GM12878 (cell line): ENCODE measurements around the gene PRKCZ. TPM values are rescaled to one million over a fixed set of nuclear protein-coding genes. Genes with fewer than 3 reads are reported as not detected.

Experiments used
- ATAC-seq: fragments of 200-7000 bp; cut with Tn5 transposase; 3 replicates; pipeline ENCODE4 v1.9.1; 2020; ENCODE audit warnings: mild to moderate bottlenecking, moderate library complexity
- BruUV-seq: library from RNA; stranded (reverse); fragments of 400-500 nt; replicated peaks from 2 replicates; lab custom pipeline; 2021; lab: Mats Ljungman, UMichigan
- CTCF ChIA-PET: fragments of 300-600 bp; sonication (Branson Sonifier 250); formaldehyde crosslinking; extraction: SDS; loops from one replicate; lab custom pipeline; 2021; ENCODE audit warnings: inconsistent platforms; lab: Yijun Ruan, JAX
- POLR2A ChIA-PET: fragments of 350-600 bp; formaldehyde crosslinking; extraction: SDS; loops from one replicate; lab custom pipeline; 2021; ENCODE audit warnings: inconsistent platforms; lab: Charles Lee
- RAD21 ChIA-PET: fragments of 300-600 bp; sonication (Branson Sonifier 250); formaldehyde crosslinking; loops from one replicate; lab custom pipeline; 2023; ENCODE audit warnings: antibody characterized with exemption; ENCODE audit not compliant: unreplicated experiment; lab: Charles Lee
- SMC1A ChIA-PET: fragments of 300-600 bp; sonication (Branson Sonifier 250); formaldehyde crosslinking; loops from one replicate; lab custom pipeline; 2023; ENCODE audit not compliant: unreplicated experiment, uncharacterized antibody; lab: Charles Lee
- DNase-seq: peaks from one replicate; pipeline ENCODE4 v3.0.0-alpha.2; 2011; ENCODE audit warnings: low read depth, low spot score
- FAIRE-seq: peaks from 3 replicates; lab custom pipeline; 2011; peaks lifted over from hg19 to GRCh38; lab: Jason Lieb, UNC
- H2AFZ ChIP-seq: 2 replicates; pipeline ENCODE4 v1.6.0; 2011; ENCODE audit warnings: low read depth, low read length, control low read depth; ENCODE audit not compliant: control insufficient read depth
- H3K27ac ChIP-seq: 2 replicates; pipeline ENCODE4 v1.5.1; 2011; ENCODE audit warnings: control low read depth; ENCODE audit not compliant: control insufficient read depth, insufficient read depth
- H3K27me3 ChIP-seq, 2 experiments: replicated peaks in 1 of 2; 2 replicates each; pipeline versions ENCODE4 v1.6.0 to v1.6.1; 2011; ENCODE audit warnings: low read length in 1 of 2; ENCODE audit not compliant: control insufficient read depth in 2 of 2, insufficient read depth in 2 of 2
- H3K36me3 ChIP-seq, 2 experiments: 2 replicates each; pipeline ENCODE4 v1.5.1; 2011; ENCODE audit warnings: low read length in 1 of 2; ENCODE audit not compliant: control insufficient read depth in 2 of 2, insufficient read depth in 2 of 2
- H3K4me1 ChIP-seq: 2 replicates; pipeline ENCODE4 v1.6.1; 2011; ENCODE audit warnings: mild to moderate bottlenecking, low read length, moderate library complexity, mixed read lengths; ENCODE audit not compliant: control insufficient read depth, insufficient read depth
- H3K4me2 ChIP-seq: 2 replicates; pipeline ENCODE4 v1.6.0; 2011; ENCODE audit warnings: control low read depth; ENCODE audit not compliant: control insufficient read depth, insufficient read depth
- H3K4me3 ChIP-seq: fragments of 200-600 bp; sonication (generic); 2 replicates; pipeline ENCODE4 v1.5.1; 2016
- H3K79me2 ChIP-seq: 2 replicates; pipeline ENCODE4 v1.6.0; 2011; ENCODE audit warnings: low read length; ENCODE audit not compliant: control insufficient read depth, insufficient read depth
- H3K9ac ChIP-seq: 2 replicates; pipeline ENCODE4 v1.8.0; 2011; ENCODE audit warnings: low read length, control low read depth, mixed read lengths; ENCODE audit not compliant: control insufficient read depth, insufficient read depth
- H3K9me3 ChIP-seq: replicated peaks from 3 replicates; pipeline ENCODE4 v1.5.1; 2011; ENCODE audit warnings: mild to moderate bottlenecking, low read length; ENCODE audit not compliant: control insufficient read depth, insufficient read depth
- H4K20me1 ChIP-seq: 2 replicates; pipeline ENCODE4 v1.6.0; 2011; ENCODE audit not compliant: control insufficient read depth, insufficient read depth
- BCL11A ChIP-seq: IDR thresholded peaks from 2 replicates; pipeline ENCODE4 v1.6.1; 2011; ENCODE audit warnings: low read depth, low read length
- BMI1 ChIP-seq: fragments of 450-650 bp; IDR thresholded peaks from 2 replicates; pipeline ENCODE4 v1.6.1; 2016; ENCODE audit warnings: mild to moderate bottlenecking, moderate library complexity, borderline replicate concordance
- ETV6 ChIP-seq, 2 experiments: fragments of 450-650 bp in 1 of 2; IDR thresholded peaks in 1 of 2; conservative IDR thresholded peaks in 1 of 2; 2 replicates each; pipeline ENCODE4 v1.6.1; 2014; ENCODE audit warnings: antibody characterized with exemption in 1 of 2, borderline replicate concordance in 1 of 2, low read depth in 1 of 2, mild to moderate bottlenecking in 1 of 2, moderate library complexity in 1 of 2
- IKZF2 ChIP-seq, 2 experiments: fragments of 450-650 bp; IDR thresholded peaks; 2 replicates each; pipeline ENCODE4 v1.6.1; 2017; ENCODE audit warnings: mild to moderate bottlenecking in 2 of 2, moderate library complexity in 2 of 2
- MTA3 ChIP-seq: IDR thresholded peaks from 2 replicates; pipeline ENCODE4 v1.6.1; 2012; ENCODE audit warnings: low read length, inconsistent platforms, borderline replicate concordance
- MXI1 ChIP-seq: fragments of 150-350 bp; IDR thresholded peaks from 2 replicates; pipeline ENCODE4 v1.6.1; 2011; ENCODE audit warnings: low read depth, mild to moderate bottlenecking, inconsistent platforms, low read length, improper control_type of control experiment
- RB1 ChIP-seq: fragments of 450-650 bp; formaldehyde crosslinking; IDR thresholded peaks from 2 replicates; pipeline ENCODE4 v1.6.1; 2017; ENCODE audit warnings: mild to moderate bottlenecking, borderline replicate concordance
- SIN3A ChIP-seq: IDR thresholded peaks from 2 replicates; pipeline ENCODE4 v1.6.1; 2012; ENCODE audit warnings: low read depth, low read length, improper control_type of control experiment
- whole genome bisulfite sequencing: methylation state at CpG from one replicate; pipeline ENCODE4 v1.1.6; 2016; ENCODE audit warnings: low lambda C conversion rate; ENCODE audit not compliant: insufficient replicate concordance, insufficient coverage; ENCODE audit errors: missing lambda C conversion rate; 5-methylcytosine and 5-hydroxymethylcytosine counted together
- in situ Hi-C: fragments of 300-500 bp; cut with MboI; formaldehyde crosslinking; loops from 9 replicates; pipeline ENCODE4 v1.14.3; 2018; ENCODE audit warnings: mixed read lengths
- intact Hi-C: fragments of 100-400 bp; cut with micrococcal nuclease; formaldehyde crosslinking; loops from one replicate; pipeline ENCODE4 v1.14.2; 2022; ENCODE audit not compliant: unreplicated experiment
- polyA plus RNA-seq, 11 experiments: library from polyadenylated mRNA; depleted of rRNA in 4 of 11; unstranded in 6 of 11; stranded (reverse) in 5 of 11; fragments of >200 nt; fragmentation: Nextera tagmentation in 4 of 11; fragmentation: Illumina TruSeq in 1 of 11; extraction: Ambion mirVana in 4 of 11; extraction: Trizol in 1 of 11; gene quantifications; 1 replicate in 1 of 11; 2 replicates in 10 of 11; pipeline versions ENCODE4 v1.2.1 to v1.2.3, GENCODE V29; 2011 to 2016; ENCODE audit warnings: inconsistent platforms in 2 of 11, missing spikeins in 2 of 11, low read depth in 1 of 11
- total RNA-seq, 4 experiments: library from RNA; depleted of rRNA in 3 of 4; stranded (reverse); fragments of >200 nt in 3 of 4; fragmentation: Illumina TruSeq in 1 of 4; extraction: Trizol in 1 of 4; gene quantifications; 2 replicates each; pipeline versions ENCODE4 v1.2.1 to v1.2.3, GENCODE V29; 2013 to 2021
- TF ChIP-seq, protein P1 (sequence below): fragments of 450-650 bp; IDR thresholded peaks from 2 replicates; pipeline ENCODE4 v1.6.1; 2017; ENCODE audit warnings: borderline replicate concordance

PRKCZ gene
- total and polyA plus RNA-seq, 10 of the 15 experiments (the other 5 are each of a cell fraction or from before 2014, with no cell fraction given): 0.05 to 1.9 (median 0.64) TPM; not detected in 1

DNA sequence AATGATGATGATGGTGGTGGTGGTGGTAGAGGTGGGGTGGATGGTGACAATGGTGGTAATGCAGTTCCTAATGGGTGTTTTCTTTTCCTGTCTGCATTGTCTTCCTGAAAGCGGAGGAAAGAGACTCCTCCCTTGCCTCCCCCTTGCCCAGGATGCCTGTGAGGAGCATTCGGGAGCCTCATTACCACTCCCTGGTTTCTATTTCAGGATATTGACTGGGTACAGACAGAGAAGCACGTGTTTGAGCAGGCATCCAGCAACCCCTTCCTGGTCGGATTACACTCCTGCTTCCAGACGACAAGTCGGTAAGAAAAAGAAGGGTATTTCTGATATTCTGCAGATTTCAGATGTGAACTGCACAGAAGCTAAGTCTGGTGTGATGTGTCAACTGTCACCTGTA lies 105.6 kb downstream of the PRKCZ start:
- in situ Hi-C loops: loop anchor here (5.0 kb wide), 1 partner anchor 48 kb away; no protein-coding TSS in a partner anchor
- POLR2A ChIA-PET: no interaction called here
- Histone ChIP-seq H3K36me3 (no peaks in the 10 kb centered on the region), H3K4me1 (no peaks in the 10 kb centered on the region), H3K4me3 (no peak overlapping the region), H3K27me3 (no peaks in the 10 kb centered on the region), H3K4me2 (no peak overlapping the region), H3K27ac (no peak overlapping the region), H3K9me3 (no peaks in the 10 kb centered on the region), H3K9ac (no peak overlapping the region), H2AFZ (no peak overlapping the region), H4K20me1 (no peaks in the 10 kb centered on the region), H3K79me2 (no peaks in the 10 kb centered on the region)
- no TSS peak for BruUV-seq
- intact Hi-C loops: no loop called here
- no peak for ATAC-seq
- TF ChIP-seq ETV6 (conservative IDR thresholded peaks at IDR 0.05 in 1 of 2, IDR thresholded peaks at IDR 0.05 in 1 of 2; ENCODE audit: borderline replicate concordance in 1 of 2, low read depth in 1 of 2) (no peak), BCL11A (no peak)
- TF ChIP-seq, protein P1, sequence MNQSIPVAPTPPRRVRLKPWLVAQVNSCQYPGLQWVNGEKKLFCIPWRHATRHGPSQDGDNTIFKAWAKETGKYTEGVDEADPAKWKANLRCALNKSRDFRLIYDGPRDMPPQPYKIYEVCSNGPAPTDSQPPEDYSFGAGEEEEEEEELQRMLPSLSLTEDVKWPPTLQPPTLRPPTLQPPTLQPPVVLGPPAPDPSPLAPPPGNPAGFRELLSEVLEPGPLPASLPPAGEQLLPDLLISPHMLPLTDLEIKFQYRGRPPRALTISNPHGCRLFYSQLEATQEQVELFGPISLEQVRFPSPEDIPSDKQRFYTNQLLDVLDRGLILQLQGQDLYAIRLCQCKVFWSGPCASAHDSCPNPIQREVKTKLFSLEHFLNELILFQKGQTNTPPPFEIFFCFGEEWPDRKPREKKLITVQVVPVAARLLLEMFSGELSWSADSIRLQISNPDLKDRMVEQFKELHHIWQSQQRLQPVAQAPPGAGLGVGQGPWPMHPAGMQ: no peak
- FAIRE-seq: no peak
- 73% methylated on average over 6 of the region's 6 CpGs for WGBS
- CTCF ChIA-PET: no interaction called here
- no peak for DNase-seq
- RAD21 ChIA-PET: no interaction called here
- SMC1A ChIA-PET: no interaction called here

DNA sequence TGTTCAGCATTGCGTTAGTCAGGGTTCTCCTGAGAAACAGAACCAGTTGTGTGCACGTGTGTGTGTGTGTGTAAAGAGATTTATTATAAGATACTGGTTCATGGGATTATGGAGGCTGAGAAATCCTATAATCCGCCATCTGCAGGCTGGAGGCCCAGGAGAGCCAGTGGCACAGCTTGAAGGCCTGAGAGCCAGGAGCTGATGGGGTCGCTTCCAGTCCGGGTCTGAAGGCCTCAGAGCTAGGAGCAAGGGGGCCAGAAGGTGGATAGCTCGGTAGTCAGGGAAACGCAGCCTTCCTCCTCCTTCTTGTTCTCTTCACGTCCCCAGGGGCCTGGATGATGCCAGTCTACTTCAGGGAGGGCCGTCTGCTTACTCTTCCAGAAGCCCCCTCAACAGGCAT lies 106.7 kb downstream of the PRKCZ start:
- Histone ChIP-seq H3K27me3 (no peaks in the 10 kb centered on the region), H3K36me3 (no peaks in the 10 kb centered on the region), H3K9me3 (no peaks in the 10 kb centered on the region), H4K20me1 (no peaks in the 10 kb centered on the region), H3K9ac (no peak overlapping the region), H3K79me2 (no peaks in the 10 kb centered on the region), H3K4me1 (no peaks in the 10 kb centered on the region), H3K4me3 (no peak overlapping the region), H3K4me2 (no peak overlapping the region), H3K27ac (no peak overlapping the region), H2AFZ (no peak overlapping the region)
- 45% methylated on average over 9 of the region's 9 CpGs for WGBS
- no peak for TF ChIP-seq IKZF2 (IDR thresholded peaks at IDR 0.05)
- TF ChIP-seq MXI1: no peak
- TF ChIP-seq MTA3: no peak
- TF ChIP-seq SIN3A: no peak
- TF ChIP-seq RB1: no peak
- TF ChIP-seq BMI1: no peak
- RAD21 ChIA-PET: no interaction called here
- SMC1A ChIA-PET: no interaction called here
- intact Hi-C loops: no loop called here
- in situ Hi-C loops: loop anchor here (5.0 kb wide), 1 partner anchor 50 kb away; no protein-coding TSS in a partner anchor
- CTCF ChIA-PET: no interaction called here
- no TSS peak for BruUV-seq
- DNase-seq (no peak), FAIRE-seq (no peak), ATAC-seq (no peak)
- POLR2A ChIA-PET: no interaction called here
